ENCODE measurements around the gene TUBA4B.

GRCh38 chr2:219220652-219221402 lies 32.2 kb upstream of the TUBA4B start:
- no peak for TF ChIP-seq TAF1 (IDR thresholded peaks at IDR 0.05; ENCODE audit: borderline replicate concordance, low read depth, low read length)
- TF ChIP-seq POLR2AphosphoS5 (IDR thresholded peaks at IDR 0.05; ENCODE audit: low read depth, low read length) = no peak
- TF ChIP-seq POLR2A (IDR thresholded peaks at IDR 0.05; ENCODE audit: low read depth, low read length) = no peak
